OCI-LY3 (cell line): ENCODE data around the gene PLCB4.

Experiments
- EZH2phosphoT487 ChIP-seq: fragments of 200-600 bp; shearing (Covaris generic); IDR thresholded peaks from 2 replicates; pipeline ENCODE4 v1.6.1; 2018; ENCODE audit warnings: antibody characterized with exemption, mixed run types, low read depth
- TF ChIP-seq, protein P1 (sequence below): fragments of 200-600, 300-600 bp; sonication (generic); IDR thresholded peaks from 2 replicates; pipeline ENCODE4 v1.5.1; 2014; ENCODE audit warnings: antibody characterized with exemption, low read length, low read depth

DNA sequence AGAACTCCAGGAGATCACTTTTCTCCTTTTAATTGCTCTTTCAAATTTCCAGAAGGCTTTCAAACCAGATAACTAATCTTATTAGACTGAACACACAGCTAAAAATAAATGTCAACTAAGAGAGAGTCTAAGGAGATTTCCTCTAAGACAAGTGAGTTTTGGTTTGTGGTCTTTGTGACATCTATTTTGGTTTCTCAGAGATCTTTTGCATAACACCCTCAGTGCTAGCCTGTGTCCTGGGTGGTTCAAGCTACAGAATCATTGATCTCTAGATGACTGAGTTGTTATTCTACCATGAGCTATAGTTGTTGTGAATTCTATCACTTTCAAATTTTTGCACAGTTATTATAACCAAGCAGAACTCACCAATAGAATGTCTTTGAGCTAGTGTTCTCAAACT is 49.1 kb upstream of the PLCB4 start:
- TF ChIP-seq, protein P1, sequence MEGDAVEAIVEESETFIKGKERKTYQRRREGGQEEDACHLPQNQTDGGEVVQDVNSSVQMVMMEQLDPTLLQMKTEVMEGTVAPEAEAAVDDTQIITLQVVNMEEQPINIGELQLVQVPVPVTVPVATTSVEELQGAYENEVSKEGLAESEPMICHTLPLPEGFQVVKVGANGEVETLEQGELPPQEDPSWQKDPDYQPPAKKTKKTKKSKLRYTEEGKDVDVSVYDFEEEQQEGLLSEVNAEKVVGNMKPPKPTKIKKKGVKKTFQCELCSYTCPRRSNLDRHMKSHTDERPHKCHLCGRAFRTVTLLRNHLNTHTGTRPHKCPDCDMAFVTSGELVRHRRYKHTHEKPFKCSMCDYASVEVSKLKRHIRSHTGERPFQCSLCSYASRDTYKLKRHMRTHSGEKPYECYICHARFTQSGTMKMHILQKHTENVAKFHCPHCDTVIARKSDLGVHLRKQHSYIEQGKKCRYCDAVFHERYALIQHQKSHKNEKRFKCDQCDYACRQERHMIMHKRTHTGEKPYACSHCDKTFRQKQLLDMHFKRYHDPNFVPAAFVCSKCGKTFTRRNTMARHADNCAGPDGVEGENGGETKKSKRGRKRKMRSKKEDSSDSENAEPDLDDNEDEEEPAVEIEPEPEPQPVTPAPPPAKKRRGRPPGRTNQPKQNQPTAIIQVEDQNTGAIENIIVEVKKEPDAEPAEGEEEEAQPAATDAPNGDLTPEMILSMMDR, result no peak
- TF ChIP-seq EZH2phosphoT487, result no peak
